ENCODE data around the gene FPR2.

GRCh38 chr19:51729781-51730180 is 31.2 kb upstream of the FPR2 start:
- TF ChIP-seq JUNB (IDR thresholded peaks at IDR 0.05): no peak
- no peak for TF ChIP-seq ATF2 (IDR thresholded peaks at IDR 0.05; ENCODE audit: low read length)
- no peak for TF ChIP-seq EZH2 (IDR thresholded peaks at IDR 0.05; ENCODE audit: borderline replicate concordance, control insufficient read depth, low read depth, low read length)

Data from GM12878 (cell line).